NB4 (cell line): Measurements from ENCODE around the gene MRPL47.

Experiments used
- CTCF ChIP-seq: IDR thresholded peaks from one replicate; pipeline ENCODE4 v1.5.1; 2012; ENCODE audit warnings: low read depth, low read length
- POLR2A ChIP-seq: IDR thresholded peaks from 2 replicates; pipeline ENCODE4 v1.6.1; 2011; ENCODE audit warnings: mild to moderate bottlenecking; ENCODE audit not compliant: insufficient read length; ENCODE audit errors: extremely low read depth
- TF ChIP-seq, protein P1 (sequence below): IDR thresholded peaks from 2 replicates; pipeline ENCODE4 v1.6.1; 2011; ENCODE audit warnings: low read depth, low read length

DNA sequence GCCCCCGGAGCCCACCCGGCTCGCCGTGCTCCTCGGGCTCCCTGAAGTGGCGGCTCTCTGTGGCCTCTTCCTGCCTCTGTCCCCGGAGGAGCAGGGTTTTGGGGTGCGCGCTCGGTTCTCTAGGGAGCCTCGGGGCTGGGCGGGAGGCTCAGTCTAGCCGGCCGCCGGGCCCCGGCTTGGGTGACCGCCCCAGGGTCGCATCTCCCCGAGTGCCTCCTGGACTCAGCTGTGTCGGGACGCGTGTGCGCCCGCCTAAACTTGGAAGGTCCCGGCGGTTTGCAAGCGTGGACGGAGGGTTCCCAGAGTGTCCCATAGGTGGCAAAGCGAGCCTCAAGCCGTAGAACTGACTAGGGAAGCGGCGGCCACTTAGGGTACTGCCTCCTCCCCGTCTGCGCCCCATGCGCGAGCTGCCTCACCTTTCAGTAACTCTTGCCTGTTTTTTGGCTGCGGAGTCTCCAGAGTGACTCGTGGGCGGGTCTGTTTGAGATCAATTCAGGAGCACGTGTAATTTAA lies 41.1 kb downstream of the MRPL47 start:
- TF ChIP-seq CTCF (no peak), POLR2A (no peak)
- TF ChIP-seq, protein P1, sequence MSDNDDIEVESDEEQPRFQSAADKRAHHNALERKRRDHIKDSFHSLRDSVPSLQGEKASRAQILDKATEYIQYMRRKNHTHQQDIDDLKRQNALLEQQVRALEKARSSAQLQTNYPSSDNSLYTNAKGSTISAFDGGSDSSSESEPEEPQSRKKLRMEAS = peak; percentile 70; the same call in 1 of the 2 replicates
